GM23338 (cell line): Measurements from ENCODE around the gene TRIM72. TPM values are rescaled to one million over a fixed set of nuclear protein-coding genes. Genes with fewer than 3 reads are reported as not detected.

Experiments
- ATAC-seq: fragments of 200-7000 bp; cut with Tn5 transposase; 3 replicates; pipeline ENCODE4 v1.9.1; 2020
- DNase-seq: peaks from one replicate; pipeline ENCODE4 v3.0.0-alpha.2; 2015; ENCODE audit warnings: low spot score
- H2AFZ ChIP-seq: fragments of 200-600 bp; sonication (generic); 2 replicates; pipeline ENCODE4 v1.8.0; 2016; ENCODE audit warnings: antibody characterized with exemption, mild to moderate bottlenecking, moderate library complexity
- H3F3A ChIP-seq: fragments of 200-600 bp; sonication (generic); replicated peaks from 2 replicates; pipeline ENCODE4 v1.8.0; 2017; ENCODE audit warnings: antibody characterized with exemption, mixed run types, low read depth
- H3K27ac ChIP-seq: fragments of 200-600 bp; sonication (generic); 2 replicates; pipeline ENCODE4 v1.6.1; 2016; ENCODE audit warnings: low read depth
- H3K27me3 ChIP-seq: fragments of 200-600 bp; sonication (generic); 2 replicates; pipeline ENCODE4 v1.8.0; 2016; ENCODE audit warnings: mild to moderate bottlenecking, mixed run types, moderate library complexity; ENCODE audit not compliant: insufficient read depth
- H3K36me3 ChIP-seq: fragments of 200-600 bp; sonication (generic); 2 replicates; pipeline ENCODE4 v1.8.0; 2016; ENCODE audit warnings: mild to moderate bottlenecking; ENCODE audit not compliant: insufficient read depth
- H3K4me1 ChIP-seq: fragments of 200-600 bp; sonication (generic); 2 replicates; pipeline ENCODE4 v1.8.0; 2016; ENCODE audit warnings: mild to moderate bottlenecking, moderate library complexity; ENCODE audit not compliant: insufficient read depth
- H3K4me2 ChIP-seq: fragments of 200-600 bp; sonication (generic); 2 replicates; pipeline ENCODE4 v1.7.1; 2017; ENCODE audit warnings: mixed run types
- H3K4me3 ChIP-seq: fragments of 200-600 bp; sonication (generic); 2 replicates; pipeline ENCODE4 v1.6.1; 2016; ENCODE audit warnings: mixed run types
- H3K79me2 ChIP-seq: fragments of 200-600 bp; sonication (generic); replicated peaks from 2 replicates; pipeline ENCODE4 v1.8.0; 2017; ENCODE audit warnings: mild to moderate bottlenecking; ENCODE audit not compliant: insufficient read depth
- H3K9me2 ChIP-seq: fragments of 200-600 bp; sonication (generic); 2 replicates; pipeline ENCODE4 v1.8.0; 2017; ENCODE audit not compliant: insufficient read depth
- H4K20me1 ChIP-seq: fragments of 200-600 bp; sonication (generic); replicated peaks from 2 replicates; pipeline ENCODE4 v1.8.0; 2017; ENCODE audit warnings: mild to moderate bottlenecking; ENCODE audit not compliant: insufficient read depth
- H3K27ac Mint-ChIP-seq: 2 replicates; pipeline ENCODE4 v1.8.0; 2020; ENCODE audit warnings: inconsistent platforms, mild to moderate bottlenecking, moderate library complexity, mixed read lengths
- H3K27me3 Mint-ChIP-seq: 3 replicates; pipeline ENCODE4 v1.8.0; 2022; ENCODE audit warnings: low read depth, mild to moderate bottlenecking, moderate library complexity, mixed read lengths, inconsistent platforms; ENCODE audit not compliant: insufficient read depth, poor library complexity
- H3K36me3 Mint-ChIP-seq: 3 replicates; pipeline ENCODE4 v1.8.0; 2021; ENCODE audit warnings: low read depth, mild to moderate bottlenecking, inconsistent platforms, moderate library complexity, mixed read lengths
- H3K4me1 Mint-ChIP-seq: 3 replicates; pipeline ENCODE4 v1.8.0; 2020; ENCODE audit warnings: mild to moderate bottlenecking, inconsistent platforms, mixed read lengths
- H3K4me3 Mint-ChIP-seq: 3 replicates; pipeline ENCODE4 v1.8.0; 2021; ENCODE audit warnings: moderate library complexity, mild to moderate bottlenecking, inconsistent platforms, mixed read lengths
- H3K9me3 Mint-ChIP-seq: 3 replicates; pipeline ENCODE4 v1.8.0; 2020; ENCODE audit warnings: moderate library complexity, mild to moderate bottlenecking, inconsistent platforms, mixed read lengths
- CREB1 ChIP-seq: fragments of 250-450 bp; sonication (Bioruptor Pico); IDR thresholded peaks from 2 replicates; pipeline ENCODE4 v1.5.0; 2020; ENCODE audit warnings: low read depth, mild to moderate bottlenecking, moderate library complexity
- CTCF ChIP-seq, 2 experiments: fragments of 200-600 bp in 1 of 2; sonication (generic) in 1 of 2; conservative IDR thresholded peaks; 2 replicates each; pipeline versions ENCODE4 v1.5.1 to v1.6.1; 2016 to 2017; ENCODE audit warnings: antibody characterized with exemption in 2 of 2, low read depth in 2 of 2, mild to moderate bottlenecking in 2 of 2, moderate library complexity in 1 of 2
- ETS1 ChIP-seq: IDR thresholded peaks from 2 replicates; pipeline ENCODE4 v1.6.1; 2016; ENCODE audit warnings: antibody characterized with exemption
- EZH2 ChIP-seq: fragments of 200-600 bp; sonication (generic); IDR thresholded peaks from one replicate; pipeline ENCODE4 v1.8.0; 2017; ENCODE audit warnings: antibody characterized with exemption, mild to moderate bottlenecking, low read depth; ENCODE audit not compliant: unreplicated experiment
- EZH2phosphoT487 ChIP-seq: fragments of 200-600 bp; sonication (generic); IDR thresholded peaks from one replicate; pipeline ENCODE4 v1.8.1; 2018; ENCODE audit warnings: antibody characterized with exemption; ENCODE audit not compliant: unreplicated experiment
- JUNB ChIP-seq: IDR thresholded peaks from one replicate; pipeline ENCODE4 v1.6.1; 2016; ENCODE audit warnings: antibody characterized with exemption; ENCODE audit not compliant: unreplicated experiment
- NANOG ChIP-seq: IDR thresholded peaks from 2 replicates; pipeline ENCODE4 v1.6.1; 2016; ENCODE audit warnings: antibody characterized with exemption, borderline replicate concordance
- POLR2AphosphoS5 ChIP-seq: IDR thresholded peaks from 2 replicates; pipeline ENCODE4 v1.6.1; 2016; ENCODE audit warnings: antibody characterized with exemption, low read depth
- REST ChIP-seq: IDR thresholded peaks from one replicate; pipeline ENCODE4 v1.6.1; 2018; ENCODE audit warnings: antibody characterized with exemption; ENCODE audit not compliant: unreplicated experiment
- STAT1 ChIP-seq: IDR thresholded peaks from one replicate; pipeline ENCODE4 v1.6.1; 2016; ENCODE audit warnings: antibody characterized with exemption; ENCODE audit not compliant: unreplicated experiment
- ZNF114 ChIP-seq: fragments of 250-450 bp; sonication (Bioruptor Pico); IDR thresholded peaks from 2 replicates; pipeline ENCODE4 v1.5.0; 2020; ENCODE audit warnings: mild to moderate bottlenecking, moderate library complexity
- ZNF331 ChIP-seq: fragments of 250-450 bp; sonication (Bioruptor Pico); IDR thresholded peaks from 2 replicates; pipeline ENCODE4 v1.5.0; 2020; ENCODE audit warnings: low read depth, mild to moderate bottlenecking, moderate library complexity
- ZNF462 ChIP-seq: fragments of 250-450 bp; sonication (Bioruptor Pico); IDR thresholded peaks from 2 replicates; pipeline ENCODE4 v1.5.0; 2020; ENCODE audit warnings: mild to moderate bottlenecking, moderate library complexity
- polyA plus RNA-seq: library from polyadenylated mRNA; unstranded; fragments of >200 nt; fragmentation: Nextera tagmentation; extraction: Ambion mirVana; gene quantifications from 2 replicates; pipeline ENCODE4 v1.2.1, GENCODE V29; 2016
- total RNA-seq: library from RNA; depleted of rRNA; stranded (reverse); fragments of >200 nt; shearing (Covaris generic); gene quantifications from 2 replicates; pipeline ENCODE4 v1.2.3, GENCODE V29; 2014

TRIM72 gene
- total and polyA plus RNA-seq, 2 experiments from 2014 or later, result 0.81 to 1.3 TPM

GRCh38 chr16:31183432-31184428, 30.2 kb upstream of the TRIM72 start:
- H3K4me3 Mint-ChIP-seq, result peak overlapping the region; percentile 96
- TF ChIP-seq CREB1 (CRISPR knock-in tag) (no peak), ZNF114 (CRISPR knock-in tag) (no peak), EZH2phosphoT487 (no peak), ETS1 (no peak), ZNF331 (CRISPR knock-in tag) (no peak), CTCF (conservative IDR thresholded peaks at IDR 0.05; ENCODE audit: low read depth in 2 of 2) (no peak), ZNF462 (CRISPR knock-in tag) (no peak), REST (no peak), POLR2AphosphoS5 (no peak), JUNB (no peak), STAT1 (no peak), NANOG (no peak), EZH2 (no peak)
- peaks cover 68% of the 10 kb centered on the region for H4K20me1 ChIP-seq
- no peak overlapping the region for H2AFZ ChIP-seq
- H3K79me2 ChIP-seq, result peaks cover 88% of the 10 kb centered on the region
- DNase-seq (no peak), ATAC-seq (no peak)
- peaks cover 20% of the 10 kb centered on the region for H3K4me1 ChIP-seq
- H3K27ac Mint-ChIP-seq, result peak overlapping the region; percentile 74
- no peaks in the 10 kb centered on the region for H3K9me2 ChIP-seq
- H3K36me3 ChIP-seq, result peaks cover 70% of the 10 kb centered on the region
- H3K4me3 ChIP-seq, result peak overlapping the region; percentile 100
- peaks cover 26% of the 10 kb centered on the region for H3K27me3 Mint-ChIP-seq
- H3K27me3 ChIP-seq, result no peaks in the 10 kb centered on the region
- peaks cover 7% of the 10 kb centered on the region for H3K9me3 Mint-ChIP-seq
- H3K4me1 Mint-ChIP-seq, result peaks cover 45% of the 10 kb centered on the region
- peak overlapping the region; percentile 100 for H3K4me2 ChIP-seq
- H3K27ac ChIP-seq, result no peak overlapping the region
- peaks cover 47% of the 10 kb centered on the region for H3F3A ChIP-seq
- H3K36me3 Mint-ChIP-seq, result peaks cover 84% of the 10 kb centered on the region
